HCT116 (cell line): ENCODE results near the gene MOB3C. TPM values are rescaled to one million over a fixed set of nuclear protein-coding genes. Genes with fewer than 3 reads are reported as not detected.

ENCODE experiments used
- ATAC-seq: fragments of 200-7000 bp; cut with Tn5 transposase; 2 replicates; pipeline ENCODE4 v1.9.1; 2020; ENCODE audit warnings: mild to moderate bottlenecking, moderate library complexity
- Bru-seq: library from RNA; stranded (reverse); fragments of 400-500 nt; gene quantifications from one replicate; lab custom pipeline; 2021; lab: Mats Ljungman, UMichigan
- BruChase-seq, 2 experiments: library from RNA; stranded (reverse); fragments of 400-500 nt; gene quantifications; one replicate each; lab custom pipeline; 2021; lab: Mats Ljungman, UMichigan
- BruUV-seq: library from RNA; stranded (reverse); fragments of 400-500 nt; replicated peaks from 2 replicates; lab custom pipeline; 2021; lab: Mats Ljungman, UMichigan
- CTCF ChIA-PET: fragments of 300-600 bp; sonication (Branson Sonifier 250); formaldehyde crosslinking; loops from one replicate; lab custom pipeline; 2021; ENCODE audit warnings: antibody characterized with exemption; lab: Charles Lee
- POLR2A ChIA-PET: fragments of 300-600, 350-600 bp; sonication (Branson Sonifier 250); formaldehyde crosslinking; loops from one replicate; lab custom pipeline; 2021; ENCODE audit warnings: antibody characterized with exemption; lab: Charles Lee
- RAD21 ChIA-PET, 2 experiments: fragments of 300-600 bp; sonication (Branson Sonifier 250); formaldehyde crosslinking; loops; one replicate each; lab custom pipeline; 2023; ENCODE audit warnings: low total read pairs in 2 of 2; ENCODE audit not compliant: uncharacterized antibody in 2 of 2, unreplicated experiment in 2 of 2, low non-redundant PET in 1 of 2; lab: Charles Lee
- DNase-seq: peaks from one replicate; pipeline ENCODE4 v3.0.0-alpha.2; 2010; ENCODE audit warnings: low read depth, low spot score
- H2AFZ ChIP-seq: fragments of 200-600 bp; shearing (Covaris generic), sonication (generic); 2 replicates; pipeline ENCODE4 v1.6.1; 2017; ENCODE audit warnings: low read depth, mixed run types, mixed read lengths, antibody characterized with exemption, low read length; ENCODE audit not compliant: poor library complexity, severe bottlenecking
- H3K27ac ChIP-seq: 2 replicates; pipeline ENCODE4 v1.5.1; 2012; ENCODE audit warnings: low read depth, low read length
- H3K27me3 ChIP-seq: fragments of 200-600 bp; sonication (generic); 2 replicates; pipeline ENCODE4 v1.6.1; 2016; ENCODE audit warnings: mixed run types, low read length, mixed read lengths; ENCODE audit not compliant: insufficient read depth
- H3K36me3 ChIP-seq, 2 experiments: fragments of 200-500 bp in 1 of 2; fragments of 200-600 bp in 1 of 2; sonication (Bioruptor generic) in 1 of 2; sonication (generic) in 1 of 2; 2 replicates each; pipeline versions ENCODE4 v1.5.1 to v1.6.1; 2014 to 2016; ENCODE audit warnings: low read length in 2 of 2, inconsistent platforms in 1 of 2, mixed read lengths in 1 of 2, mixed run types in 1 of 2; ENCODE audit not compliant: insufficient read depth in 2 of 2, control insufficient read depth in 1 of 2
- H3K4me1 ChIP-seq, 2 experiments: fragments of 200-600 bp in 1 of 2; sonication (generic) in 1 of 2; 2 replicates each; pipeline versions ENCODE4 v1.5.1 to v1.6.1; 2012 to 2017; ENCODE audit warnings: low read length in 2 of 2, inconsistent platforms in 1 of 2, mild to moderate bottlenecking in 1 of 2, mixed read lengths in 1 of 2, mixed run types in 1 of 2, moderate library complexity in 1 of 2; ENCODE audit not compliant: insufficient read depth in 2 of 2, control insufficient read depth in 1 of 2
- H3K4me2 ChIP-seq: fragments of 200-600 bp; sonication (generic); 2 replicates; pipeline ENCODE4 v1.6.1; 2017; ENCODE audit warnings: mixed run types, low read length, mixed read lengths
- H3K4me3 ChIP-seq, 2 experiments: fragments of 200-600 bp in 1 of 2; sonication (generic) in 1 of 2; replicated peaks in 1 of 2; 2 replicates each; pipeline ENCODE4 v1.5.1; 2011 to 2016; ENCODE audit warnings: low read length in 2 of 2, control low read depth in 1 of 2, low read depth in 1 of 2, mild to moderate bottlenecking in 1 of 2, mixed read lengths in 1 of 2, mixed run types in 1 of 2
- H3K79me2 ChIP-seq: fragments of 200-600 bp; sonication (generic); 2 replicates; pipeline ENCODE4 v1.6.1; 2017; ENCODE audit warnings: mild to moderate bottlenecking, mixed run types, low read length, moderate library complexity, mixed read lengths; ENCODE audit not compliant: insufficient read depth
- H3K9ac ChIP-seq: fragments of 200-600 bp; sonication (generic); 2 replicates; pipeline ENCODE4 v1.6.1; 2016; ENCODE audit warnings: low read length, mixed read lengths
- H3K9me2 ChIP-seq: fragments of 200-600 bp; sonication (generic), shearing (Covaris generic); 2 replicates; pipeline ENCODE4 v1.6.1; 2017; ENCODE audit warnings: mixed run types, mild to moderate bottlenecking, moderate library complexity; ENCODE audit not compliant: insufficient read depth
- H3K9me3 ChIP-seq, 2 experiments: fragments of 200-500 bp in 1 of 2; fragments of 200-600 bp in 1 of 2; sonication (Bioruptor generic) in 1 of 2; sonication (generic) in 1 of 2; 2 replicates each; pipeline ENCODE4 v1.6.1; 2014 to 2017; ENCODE audit warnings: low read length in 2 of 2, mixed read lengths in 2 of 2, inconsistent platforms in 1 of 2, low read depth in 1 of 2, mild to moderate bottlenecking in 1 of 2, mixed run types in 1 of 2, moderate library complexity in 1 of 2; ENCODE audit not compliant: control insufficient read depth in 1 of 2, insufficient read depth in 1 of 2
- H4K20me1 ChIP-seq: fragments of 200-600 bp; sonication (generic), shearing (Covaris generic); 2 replicates; pipeline ENCODE4 v1.6.1; 2017; ENCODE audit warnings: mixed run types, mild to moderate bottlenecking, moderate library complexity; ENCODE audit not compliant: insufficient read depth
- CBX3 ChIP-seq: IDR thresholded peaks from 2 replicates; pipeline ENCODE4 v1.6.1; 2012; ENCODE audit warnings: low read depth
- CEBPB ChIP-seq: IDR thresholded peaks from 2 replicates; pipeline ENCODE4 v1.6.1; 2012; ENCODE audit warnings: low read depth
- EGR1 ChIP-seq: IDR thresholded peaks from 2 replicates; pipeline ENCODE4 v1.6.1; 2012; ENCODE audit warnings: low read depth
- EZH2 ChIP-seq: fragments of 200-600 bp; sonication (generic); IDR thresholded peaks from 2 replicates; pipeline ENCODE4 v1.6.1; 2017; ENCODE audit warnings: antibody characterized with exemption, mixed run types
- FOSL1 ChIP-seq: IDR thresholded peaks from 2 replicates; pipeline ENCODE4 v1.6.1; 2012; ENCODE audit warnings: low read depth
- POLR2A ChIP-seq: IDR thresholded peaks from 2 replicates; pipeline ENCODE4 v1.7.0; 2011; ENCODE audit warnings: borderline replicate concordance; ENCODE audit not compliant: insufficient read depth, insufficient read length; ENCODE audit errors: extremely low read depth
- POLR2AphosphoS5 ChIP-seq: IDR thresholded peaks from 2 replicates; pipeline ENCODE4 v1.6.1; 2011; ENCODE audit warnings: mild to moderate bottlenecking, low read depth, low read length, moderate library complexity
- RAD21 ChIP-seq: IDR thresholded peaks from 2 replicates; pipeline ENCODE4 v1.6.1; 2012; ENCODE audit warnings: low read depth, mild to moderate bottlenecking
- SRF ChIP-seq: IDR thresholded peaks from 2 replicates; pipeline ENCODE4 v1.6.1; 2012; ENCODE audit warnings: low read depth
- TCF7L2 ChIP-seq: IDR thresholded peaks from 2 replicates; pipeline ENCODE4 v1.7.0; 2011; ENCODE audit warnings: borderline replicate concordance, inconsistent platforms; ENCODE audit not compliant: insufficient read depth, insufficient read length; ENCODE audit errors: extremely low read depth
- YY1 ChIP-seq: IDR thresholded peaks from 2 replicates; pipeline ENCODE4 v1.6.1; 2011; ENCODE audit warnings: low read length, low read depth, moderate library complexity, mild to moderate bottlenecking; ENCODE audit not compliant: insufficient replicate concordance; ENCODE audit errors: extremely low read depth
- ZNF274 ChIP-seq: fragments of 200-500 bp; sonication (Bioruptor generic); IDR thresholded peaks from 2 replicates; pipeline ENCODE4 v1.6.1; 2014; ENCODE audit warnings: mild to moderate bottlenecking, low read depth, low read length, inconsistent platforms
- intact Hi-C: fragments of 100-400 bp; cut with micrococcal nuclease; formaldehyde crosslinking; loops from 2 replicates; pipeline ENCODE4 v1.10.0; 2022
- long read RNA-seq: library from polyadenylated mRNA; unstranded; transcript quantifications from one replicate; pipeline ENCODE4 v2.0.0, GENCODE V29; 2021; ENCODE audit not compliant: unreplicated experiment
- polyA plus RNA-seq: library from polyadenylated mRNA; unstranded; fragments of >200 nt; gene quantifications from 2 replicates; pipeline ENCODE4 v1.2.1, GENCODE V29; 2012; ENCODE audit warnings: missing spikeins
- total RNA-seq: library from RNA; stranded (reverse); gene quantifications from one replicate; pipeline ENCODE4 v1.2.1, GENCODE V29; 2021; ENCODE audit not compliant: unreplicated experiment
- TF ChIP-seq, protein P1 (sequence below): IDR thresholded peaks from 2 replicates; pipeline ENCODE4 v1.6.1; 2012
- TF ChIP-seq, protein P2 (sequence below): IDR thresholded peaks from 2 replicates; pipeline ENCODE4 v1.6.1; 2012
- TF ChIP-seq, protein P3 (sequence below): IDR thresholded peaks from 2 replicates; pipeline ENCODE4 v1.6.1; 2012; ENCODE audit warnings: low read depth

Gene MOB3C
- total RNA-seq (5.5 TPM), Bru-seq, nascent RNA (percentile 50 among the genes with signal in this experiment), BruChase-seq, experiment 1, labeled RNA remaining after a 6-hour chase (percentile 58 among the genes with signal in this experiment), BruChase-seq, experiment 2, labeled RNA remaining after a 2-hour chase (percentile 62 among the genes with signal in this experiment)
- 4.3 and 5.4 TPM in 2 replicates for polyA plus RNA-seq
- long read RNA-seq, full-length matches to known transcripts: 15 of 15 reads
- long read RNA-seq, partial matches to known transcripts: 0 of 15 reads
- long read RNA-seq, other reads (novel, unspliced or antisense): 0 of 15 reads

DNA sequence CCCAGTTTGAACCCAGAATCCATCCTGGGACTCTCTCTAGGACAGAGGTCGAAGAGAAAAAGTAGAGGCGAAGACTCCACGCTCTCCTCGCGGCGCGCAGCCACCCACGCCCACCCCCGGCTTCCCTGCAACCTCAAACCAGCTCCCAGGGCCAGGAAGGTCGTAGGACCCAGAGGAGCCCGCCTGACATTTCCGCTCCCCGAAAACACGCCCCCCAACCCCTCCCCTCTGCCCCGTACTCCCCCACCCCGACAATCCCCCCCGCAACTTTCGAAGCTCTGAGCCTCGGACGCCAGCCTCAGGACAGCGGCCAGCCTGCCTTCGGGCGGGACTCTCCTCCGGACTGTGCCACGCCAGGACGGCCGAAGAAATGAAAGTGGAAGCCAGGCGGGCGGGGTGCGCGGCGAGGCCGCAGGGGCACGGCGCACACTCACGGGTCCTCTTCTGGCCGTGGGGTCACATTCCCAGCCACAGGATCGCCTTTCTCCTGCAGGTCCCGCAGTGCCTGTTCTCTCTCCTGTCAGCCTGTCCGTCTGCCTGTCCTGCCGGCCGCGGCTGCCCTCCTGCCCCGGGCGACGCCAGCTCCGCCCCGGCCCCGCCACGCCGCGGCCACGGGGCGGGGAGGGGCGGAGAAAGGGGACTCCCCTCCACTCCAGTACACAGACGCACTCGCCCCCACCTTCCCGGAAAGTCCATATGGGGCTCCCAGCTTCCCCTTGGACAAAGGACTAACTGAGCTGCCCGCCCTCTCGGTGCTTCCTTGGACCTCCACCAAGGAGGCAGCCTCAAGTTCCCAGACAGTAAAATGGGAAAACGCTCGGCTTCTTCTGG is at the start of gene MOB3C:
Gene MOB3C, minus strand, starts transcription at position 535 of the 831 bp plus-strand sequence. CDS start 3,490 bp downstream, outside the sequence.
- Histone ChIP-seq H3K9me2 (no peaks in the 10 kb centered on the region), H3K4me2 (peak within 1 kb of the TSS; percentile 96), H3K9me3 (no peaks in the 10 kb centered on the region), H3K4me1 (peaks cover 13 to 51% of the 10 kb centered on the region in 2 experiments; a peak in 3 of 4 replicates), H3K36me3 (no peaks in the 10 kb centered on the region), H3K27me3 (no peaks in the 10 kb centered on the region), H3K27ac (peak within 1 kb of the TSS; percentile 49; the same call in 1 of the 2 replicates), H4K20me1 (no peaks in the 10 kb centered on the region), H3K4me3 (peak within 1 kb of the TSS; percentile 63 to 73), H3K79me2 (no peaks in the 10 kb centered on the region), H2AFZ (peak within 1 kb of the TSS; percentile 90), H3K9ac (peak within 1 kb of the TSS; percentile 64)
- POLR2A ChIA-PET: interaction anchor here (1.1 to 1.6 kb wide), 3 partner anchors 10 to 103 kb away, joined by 3 to 14 read pairs (median 5); partner anchors contain the start of genes EFCAB14 and MKNK1
- RAD21 ChIA-PET: interaction anchor here in 1 of 2 experiments (1.1 kb wide), 1 partner anchor 108 kb away, joined by 3 read pairs; no protein-coding TSS in a partner anchor
- DNase-seq: no peak
- CTCF ChIA-PET: interaction anchor here (1.5 kb wide), 1 partner anchor 12 kb away, joined by 4 read pairs; the partner anchor contains the start of gene MKNK1
- intact Hi-C loops: no loop called here
- no peak for TF ChIP-seq POLR2A
- TF ChIP-seq, protein P1, sequence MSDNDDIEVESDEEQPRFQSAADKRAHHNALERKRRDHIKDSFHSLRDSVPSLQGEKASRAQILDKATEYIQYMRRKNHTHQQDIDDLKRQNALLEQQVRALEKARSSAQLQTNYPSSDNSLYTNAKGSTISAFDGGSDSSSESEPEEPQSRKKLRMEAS: 0 out of 2 replicates have a peak, but pooled peaks have one; percentile 42
- no peak for TF ChIP-seq RAD21
- TF ChIP-seq POLR2AphosphoS5: peak; percentile 80
- TF ChIP-seq, protein P2, sequence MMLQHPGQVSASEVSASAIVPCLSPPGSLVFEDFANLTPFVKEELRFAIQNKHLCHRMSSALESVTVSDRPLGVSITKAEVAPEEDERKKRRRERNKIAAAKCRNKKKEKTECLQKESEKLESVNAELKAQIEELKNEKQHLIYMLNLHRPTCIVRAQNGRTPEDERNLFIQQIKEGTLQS: no peak
- peak; percentile 99 for TF ChIP-seq SRF
- peak; percentile 27 for TF ChIP-seq YY1
- no peak for TF ChIP-seq CEBPB
- TF ChIP-seq, protein P3, sequence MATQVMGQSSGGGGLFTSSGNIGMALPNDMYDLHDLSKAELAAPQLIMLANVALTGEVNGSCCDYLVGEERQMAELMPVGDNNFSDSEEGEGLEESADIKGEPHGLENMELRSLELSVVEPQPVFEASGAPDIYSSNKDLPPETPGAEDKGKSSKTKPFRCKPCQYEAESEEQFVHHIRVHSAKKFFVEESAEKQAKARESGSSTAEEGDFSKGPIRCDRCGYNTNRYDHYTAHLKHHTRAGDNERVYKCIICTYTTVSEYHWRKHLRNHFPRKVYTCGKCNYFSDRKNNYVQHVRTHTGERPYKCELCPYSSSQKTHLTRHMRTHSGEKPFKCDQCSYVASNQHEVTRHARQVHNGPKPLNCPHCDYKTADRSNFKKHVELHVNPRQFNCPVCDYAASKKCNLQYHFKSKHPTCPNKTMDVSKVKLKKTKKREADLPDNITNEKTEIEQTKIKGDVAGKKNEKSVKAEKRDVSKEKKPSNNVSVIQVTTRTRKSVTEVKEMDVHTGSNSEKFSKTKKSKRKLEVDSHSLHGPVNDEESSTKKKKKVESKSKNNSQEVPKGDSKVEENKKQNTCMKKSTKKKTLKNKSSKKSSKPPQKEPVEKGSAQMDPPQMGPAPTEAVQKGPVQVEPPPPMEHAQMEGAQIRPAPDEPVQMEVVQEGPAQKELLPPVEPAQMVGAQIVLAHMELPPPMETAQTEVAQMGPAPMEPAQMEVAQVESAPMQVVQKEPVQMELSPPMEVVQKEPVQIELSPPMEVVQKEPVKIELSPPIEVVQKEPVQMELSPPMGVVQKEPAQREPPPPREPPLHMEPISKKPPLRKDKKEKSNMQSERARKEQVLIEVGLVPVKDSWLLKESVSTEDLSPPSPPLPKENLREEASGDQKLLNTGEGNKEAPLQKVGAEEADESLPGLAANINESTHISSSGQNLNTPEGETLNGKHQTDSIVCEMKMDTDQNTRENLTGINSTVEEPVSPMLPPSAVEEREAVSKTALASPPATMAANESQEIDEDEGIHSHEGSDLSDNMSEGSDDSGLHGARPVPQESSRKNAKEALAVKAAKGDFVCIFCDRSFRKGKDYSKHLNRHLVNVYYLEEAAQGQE: no peak
- no peak for TF ChIP-seq TCF7L2
- no peak for TF ChIP-seq CBX3
- TF ChIP-seq FOSL1: peak; percentile 30; the same call in 1 of the 2 replicates
- no peak for TF ChIP-seq EZH2
- peak; percentile 55; the same call in 1 of the 2 replicates for TF ChIP-seq EGR1
- no peak for TF ChIP-seq ZNF274
- peak; percentile 89 for ATAC-seq
- no TSS peak for BruUV-seq
